Sigmoid colon (tissue), 7 donors: ENCODE measurements around the gene ASIC5. TPM values are rescaled to one million over a fixed set of nuclear protein-coding genes. Genes with fewer than 3 reads are reported as not detected.

Experiments
- DNase-seq: peaks from one replicate; pipeline ENCODE4 v3.0.0-alpha.2; 2019
- H3K27ac ChIP-seq, 4 donors: fragments of 200-600 bp; sonication (generic); one replicate each; pipeline ENCODE4 v1.5.1; 2016 to 2019; ENCODE audit warnings: mild to moderate bottlenecking in 1 of 4
- H3K27me3 ChIP-seq, 3 donors: fragments of 200-600 bp; sonication (generic); one replicate each; pipeline ENCODE4 v1.5.1; 2019; ENCODE audit warnings: mild to moderate bottlenecking in 1 of 3
- H3K36me3 ChIP-seq, 4 donors: fragments of 200-600 bp; sonication (generic); one replicate each; pipeline ENCODE4 v1.5.1; 2016 to 2019
- H3K4me1 ChIP-seq, 4 donors: fragments of 200-600 bp; sonication (generic); one replicate each; pipeline ENCODE4 v1.5.1; 2017 to 2019
- H3K4me3 ChIP-seq, 4 donors: fragments of 200-600 bp; sonication (generic); one replicate each; pipeline ENCODE4 v1.5.1; 2017 to 2019; ENCODE audit warnings: mild to moderate bottlenecking in 2 of 4, moderate library complexity in 1 of 4
- H3K9me3 ChIP-seq, 4 donors: fragments of 200-600 bp in 3 of 4; sonication (generic) in 3 of 4; one replicate each; pipeline versions ENCODE4 v1.5.1 to v1.6.1; 2013 to 2019
- EP300 ChIP-seq, 4 donors: sonication (generic); formaldehyde crosslinking; IDR thresholded peaks; one replicate each; pipeline ENCODE4 v1.6.1; 2017; ENCODE audit warnings: antibody characterized with exemption in 4 of 4
- POLR2A ChIP-seq, 2 donors: fragments of 450-650 bp; IDR thresholded peaks; one replicate each; pipeline ENCODE4 v1.6.1; 2016; ENCODE audit warnings: antibody characterized with exemption in 2 of 2, mild to moderate bottlenecking in 2 of 2, moderate library complexity in 2 of 2
- POLR2AphosphoS5 ChIP-seq, 4 donors: sonication (generic); formaldehyde crosslinking; IDR thresholded peaks; one replicate each; pipeline ENCODE4 v1.6.1; 2017; ENCODE audit warnings: antibody characterized with exemption in 4 of 4
- WGBS, 2 donors: extraction: QIAGEN DNeasy Blood & Tissue Kit; methylation state at CpG; one replicate each; pipeline ENCODE4 v1.1.7; 2013; 5-methylcytosine and 5-hydroxymethylcytosine counted together
- intact Hi-C: fragments of 100-400 bp; cut with DNase I; formaldehyde crosslinking; loops from one replicate; pipeline ENCODE4 v1.15.1; 2023
- polyA plus RNA-seq, 3 donors: library from polyadenylated mRNA; stranded (reverse); fragments of 200-250 nt; gene quantifications; one replicate each; pipeline ENCODE4 v1.2.3, GENCODE V29; 2013
- total RNA-seq, 4 donors: library from RNA; depleted of rRNA; stranded (reverse); fragments of >200 nt; gene quantifications; one replicate each; pipeline ENCODE4 v1.1.0, GENCODE V29; 2016
- TF ChIP-seq, protein P1 (sequence below), 4 experiments: fragments of 450-650 bp in 3 of 4; fragments of 200-600 bp in 1 of 4; IDR thresholded peaks; one replicate each; pipeline ENCODE4 v1.5.1; 2016 to 2019; ENCODE audit warnings: antibody characterized with exemption in 4 of 4, mild to moderate bottlenecking in 3 of 4, moderate library complexity in 2 of 4
- donor health status: healthy with polysubstance abuse.
- donor health status: Bipolar disorder and iron deficiency.
- donor health status: healthy.

Gene ASIC5
- total and polyA plus RNA-seq, 7 donors, result not detected

DNA sequence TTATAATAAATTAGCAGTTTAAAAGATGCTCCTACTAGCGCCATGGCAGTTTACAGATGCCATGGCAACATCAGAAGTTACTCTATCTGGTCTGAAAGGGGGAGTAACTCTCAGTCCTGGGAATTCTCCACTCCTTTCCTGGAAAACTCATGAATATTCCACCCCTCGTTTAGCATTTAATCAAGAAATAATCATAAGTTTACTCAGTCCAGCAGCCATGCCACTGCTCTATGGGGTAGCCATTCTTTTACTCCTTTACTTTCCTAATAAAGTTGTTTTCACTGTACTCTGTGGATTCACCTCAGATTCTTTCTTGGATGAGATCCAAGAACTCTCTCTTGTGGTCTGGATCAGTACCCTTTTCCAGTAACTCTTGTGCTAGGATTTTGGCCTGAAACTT is 55.0 kb downstream of the ASIC5 start:
- H3K27me3 ChIP-seq, result no peaks in the 10 kb centered on the region
- intact Hi-C loops, result no loop called here
- no peak overlapping the region for H3K27ac ChIP-seq
- WGBS, 2 donors, result 83 to 90% methylated on average over 2 of the region's 2 CpGs
- H3K9me3 ChIP-seq, result no peaks in the 10 kb centered on the region
- no peak for TF ChIP-seq EP300 (IDR thresholded peaks at IDR 0.05)
- TF ChIP-seq POLR2AphosphoS5 (IDR thresholded peaks at IDR 0.05), result no peak
- TF ChIP-seq, protein P1, sequence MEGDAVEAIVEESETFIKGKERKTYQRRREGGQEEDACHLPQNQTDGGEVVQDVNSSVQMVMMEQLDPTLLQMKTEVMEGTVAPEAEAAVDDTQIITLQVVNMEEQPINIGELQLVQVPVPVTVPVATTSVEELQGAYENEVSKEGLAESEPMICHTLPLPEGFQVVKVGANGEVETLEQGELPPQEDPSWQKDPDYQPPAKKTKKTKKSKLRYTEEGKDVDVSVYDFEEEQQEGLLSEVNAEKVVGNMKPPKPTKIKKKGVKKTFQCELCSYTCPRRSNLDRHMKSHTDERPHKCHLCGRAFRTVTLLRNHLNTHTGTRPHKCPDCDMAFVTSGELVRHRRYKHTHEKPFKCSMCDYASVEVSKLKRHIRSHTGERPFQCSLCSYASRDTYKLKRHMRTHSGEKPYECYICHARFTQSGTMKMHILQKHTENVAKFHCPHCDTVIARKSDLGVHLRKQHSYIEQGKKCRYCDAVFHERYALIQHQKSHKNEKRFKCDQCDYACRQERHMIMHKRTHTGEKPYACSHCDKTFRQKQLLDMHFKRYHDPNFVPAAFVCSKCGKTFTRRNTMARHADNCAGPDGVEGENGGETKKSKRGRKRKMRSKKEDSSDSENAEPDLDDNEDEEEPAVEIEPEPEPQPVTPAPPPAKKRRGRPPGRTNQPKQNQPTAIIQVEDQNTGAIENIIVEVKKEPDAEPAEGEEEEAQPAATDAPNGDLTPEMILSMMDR (IDR thresholded peaks at IDR 0.05), result no peak
- no peak for TF ChIP-seq POLR2A (IDR thresholded peaks at IDR 0.05)
- DNase-seq, result no peak
- H3K4me1 ChIP-seq, result peaks cover 0 to 23% (median 14%) of the 10 kb centered on the region in 4 donors
- H3K36me3 ChIP-seq, result no peaks in the 10 kb centered on the region
- no peak overlapping the region for H3K4me3 ChIP-seq

DNA sequence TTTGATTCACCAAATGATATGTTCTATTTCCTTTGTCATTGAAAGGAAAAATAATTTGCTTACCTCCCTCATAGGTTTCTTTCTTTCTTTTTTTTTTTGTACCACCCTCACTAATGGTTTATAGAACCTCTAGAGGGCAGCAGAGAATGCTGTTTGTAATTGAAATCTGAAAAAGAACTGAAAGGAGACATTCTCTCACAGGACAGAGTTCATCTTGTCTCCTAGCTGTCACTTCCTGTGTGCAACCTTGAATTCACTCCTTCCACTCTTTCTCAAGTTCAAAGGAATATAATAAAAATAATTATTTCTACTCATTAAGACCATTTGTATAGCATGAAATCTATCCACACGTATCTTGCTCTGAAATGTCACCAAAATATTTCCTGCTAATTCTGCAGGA is 56.2 kb downstream of the ASIC5 start:
- H3K9me3 ChIP-seq, result no peaks in the 10 kb centered on the region
- no peak for DNase-seq
- H3K27ac ChIP-seq, result peak overlapping the region in 3 of 4 donors; percentile 8 to 75 (median 69)
- peaks cover 0 to 7% (median 2%) of the 10 kb centered on the region in 4 donors for H3K36me3 ChIP-seq
- intact Hi-C loops, result loop anchor here (2.0 to 5.0 kb wide), 2 partner anchors 145 to 368 kb away; no protein-coding TSS in a partner anchor
- peaks cover 0 to 34% (median 24%) of the 10 kb centered on the region in 4 donors for H3K4me1 ChIP-seq
- no peak for TF ChIP-seq POLR2A (IDR thresholded peaks at IDR 0.05)
- TF ChIP-seq, protein P1 (IDR thresholded peaks at IDR 0.05), result peak; percentile 25 to 62 (median 49)
- no peak for TF ChIP-seq EP300 (IDR thresholded peaks at IDR 0.05)
- peak in 1 of 4 donors; percentile 30 for TF ChIP-seq POLR2AphosphoS5 (IDR thresholded peaks at IDR 0.05)
- H3K27me3 ChIP-seq, result no peaks in the 10 kb centered on the region
- WGBS, 2 donors, result 77 to 89% methylated on average over 1 of the region's 1 CpG
- no peak overlapping the region for H3K4me3 ChIP-seq

DNA sequence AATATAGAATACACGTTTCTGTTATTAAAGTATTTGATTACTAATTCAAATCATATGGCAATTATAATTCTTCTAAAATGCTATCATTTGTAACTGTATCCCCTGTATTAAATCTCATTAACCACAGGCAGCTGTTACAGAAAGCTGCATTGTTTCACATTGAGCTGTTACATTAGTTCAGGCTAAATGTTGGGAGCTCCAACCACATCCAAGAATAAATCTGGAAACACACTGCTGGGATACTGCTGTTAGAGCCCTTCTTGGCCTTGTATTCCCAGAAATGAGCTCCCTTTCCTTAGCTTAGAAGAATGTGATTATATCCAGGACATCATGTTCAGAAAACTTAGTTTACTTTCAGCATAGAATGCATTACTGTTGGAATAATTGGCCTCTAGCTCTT is 59.1 kb downstream of the ASIC5 start:
- TF ChIP-seq EP300 (IDR thresholded peaks at IDR 0.05) (peak in 2 of 4 donors; percentile 9 to 18), POLR2AphosphoS5 (IDR thresholded peaks at IDR 0.05) (peak in 3 of 4 donors; percentile 32 to 47 (median 44)), POLR2A (IDR thresholded peaks at IDR 0.05) (no peak)
- TF ChIP-seq, protein P1 (IDR thresholded peaks at IDR 0.05), result no peak
- H3K4me3 ChIP-seq, result no peak overlapping the region
- 47 to 64% methylated on average over 1 of the region's 1 CpG for WGBS, 2 donors
- H3K27me3 ChIP-seq, result no peaks in the 10 kb centered on the region
- H3K9me3 ChIP-seq, result no peaks in the 10 kb centered on the region
- DNase-seq, result no peak
- H3K36me3 ChIP-seq, result peaks cover 0 to 20% (median 3%) of the 10 kb centered on the region in 4 donors
- intact Hi-C loops, result loop anchor here (5.0 kb wide), 1 partner anchor 365 kb away; no protein-coding TSS in a partner anchor
- peak overlapping the region; percentile 33 to 75 (median 68) for H3K27ac ChIP-seq
- peaks cover 0 to 60% (median 34%) of the 10 kb centered on the region in 4 donors for H3K4me1 ChIP-seq

DNA sequence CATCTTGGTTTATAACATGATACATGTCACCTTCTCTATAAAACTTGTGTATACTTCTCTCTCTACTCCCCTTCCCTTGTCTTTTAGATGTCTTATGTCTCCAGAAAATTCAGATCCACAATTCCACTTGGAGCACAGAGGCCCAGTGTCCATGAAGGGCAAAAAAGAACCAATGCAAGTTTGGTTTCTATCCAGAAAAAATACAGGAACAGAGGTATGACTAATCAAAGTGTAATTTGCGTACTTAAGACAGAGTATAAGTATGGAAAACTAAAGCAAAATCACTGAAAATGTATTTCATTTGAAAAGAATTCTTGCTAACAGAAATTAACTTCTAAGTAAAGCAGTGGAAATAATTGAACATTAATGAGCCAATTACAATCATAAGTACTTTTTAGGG is 61.1 kb downstream of the ASIC5 start:
- Histone ChIP-seq H3K27me3 (no peaks in the 10 kb centered on the region), H3K27ac (peak overlapping the region; percentile 50 to 75 (median 68)), H3K36me3 (peaks cover 0 to 20% (median 3%) of the 10 kb centered on the region in 4 donors), H3K9me3 (no peaks in the 10 kb centered on the region), H3K4me3 (no peak overlapping the region), H3K4me1 (peaks cover 0 to 80% (median 49%) of the 10 kb centered on the region in 4 donors)
- TF ChIP-seq, protein P1 (IDR thresholded peaks at IDR 0.05), result no peak
- no peak for TF ChIP-seq EP300 (IDR thresholded peaks at IDR 0.05)
- TF ChIP-seq POLR2A (IDR thresholded peaks at IDR 0.05), result no peak
- 95 to 96% methylated on average over 1 of the region's 1 CpG for WGBS, 2 donors
- no peak for DNase-seq
- intact Hi-C loops, result loop anchor here (5.0 kb wide), 1 partner anchor 363 kb away; no protein-coding TSS in a partner anchor
